ENCODE measurements around the gene VDAC2. TPM values are rescaled to one million over a fixed set of nuclear protein-coding genes. Genes with fewer than 3 reads are reported as not detected.
"Not testable (repeated sequence)": the region's sequence is repeated elsewhere in the genome, so short reads cannot be mapped to it uniquely, and the experiment has no call there.

Gene VDAC2
- total RNA-seq, 1 donor from 2014 or later = 178 TPM

DNA sequence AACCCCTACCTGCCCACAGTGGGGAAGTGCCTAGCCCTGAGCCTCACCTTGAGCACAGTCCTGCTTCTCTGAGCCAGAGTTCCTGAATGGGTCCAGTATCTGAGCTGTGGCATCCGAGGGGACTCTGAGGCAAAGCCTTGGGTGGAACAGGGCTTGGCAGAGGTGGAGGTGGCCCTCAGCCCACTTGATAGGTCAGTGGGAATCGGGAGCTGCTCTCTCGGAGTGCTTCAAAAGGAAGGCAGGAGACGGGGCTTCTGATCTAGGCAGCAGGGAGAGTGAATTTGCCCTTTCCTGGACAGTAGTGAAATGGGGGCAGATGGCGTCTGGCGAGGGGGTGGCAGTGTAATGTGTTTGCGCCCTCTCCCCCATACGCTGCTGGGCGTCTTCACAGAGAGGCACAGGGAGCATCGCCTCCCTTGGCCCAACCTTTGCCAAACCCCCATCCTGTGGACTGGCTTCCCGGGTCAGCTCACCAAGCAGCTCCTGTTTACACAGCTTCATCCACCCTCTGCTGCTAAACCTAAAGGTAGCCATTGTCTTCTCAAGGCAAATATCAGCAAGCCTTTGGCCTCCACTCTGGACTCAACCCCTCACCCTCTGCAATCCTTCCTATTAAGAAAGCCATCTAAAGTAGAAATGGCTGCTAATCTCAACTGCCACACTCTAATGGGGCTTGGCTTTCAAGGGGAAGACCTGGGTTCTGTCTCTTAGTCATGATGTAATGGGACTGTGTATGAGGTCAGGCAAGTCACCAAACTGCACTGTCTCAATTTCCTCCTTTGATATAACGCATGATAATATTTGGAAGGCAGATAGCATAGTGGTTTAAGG is 21.1 kb upstream of the VDAC2 start:
- H3K9me3 Mint-ChIP-seq (ENCODE audit: unreplicated experiment) = no peaks in the 10 kb centered on the region
- H3K36me3 Mint-ChIP-seq (ENCODE audit: low read depth, unreplicated experiment) = no peaks in the 10 kb centered on the region
- TF ChIP-seq, protein P1, sequence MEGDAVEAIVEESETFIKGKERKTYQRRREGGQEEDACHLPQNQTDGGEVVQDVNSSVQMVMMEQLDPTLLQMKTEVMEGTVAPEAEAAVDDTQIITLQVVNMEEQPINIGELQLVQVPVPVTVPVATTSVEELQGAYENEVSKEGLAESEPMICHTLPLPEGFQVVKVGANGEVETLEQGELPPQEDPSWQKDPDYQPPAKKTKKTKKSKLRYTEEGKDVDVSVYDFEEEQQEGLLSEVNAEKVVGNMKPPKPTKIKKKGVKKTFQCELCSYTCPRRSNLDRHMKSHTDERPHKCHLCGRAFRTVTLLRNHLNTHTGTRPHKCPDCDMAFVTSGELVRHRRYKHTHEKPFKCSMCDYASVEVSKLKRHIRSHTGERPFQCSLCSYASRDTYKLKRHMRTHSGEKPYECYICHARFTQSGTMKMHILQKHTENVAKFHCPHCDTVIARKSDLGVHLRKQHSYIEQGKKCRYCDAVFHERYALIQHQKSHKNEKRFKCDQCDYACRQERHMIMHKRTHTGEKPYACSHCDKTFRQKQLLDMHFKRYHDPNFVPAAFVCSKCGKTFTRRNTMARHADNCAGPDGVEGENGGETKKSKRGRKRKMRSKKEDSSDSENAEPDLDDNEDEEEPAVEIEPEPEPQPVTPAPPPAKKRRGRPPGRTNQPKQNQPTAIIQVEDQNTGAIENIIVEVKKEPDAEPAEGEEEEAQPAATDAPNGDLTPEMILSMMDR (IDR thresholded peaks at IDR 0.05; ENCODE audit: unreplicated experiment) = no peak
- H3K27ac Mint-ChIP-seq (ENCODE audit: unreplicated experiment) = no peak overlapping the region
- H3K27me3 Mint-ChIP-seq (ENCODE audit: unreplicated experiment) = no peaks in the 10 kb centered on the region
- H3K4me1 Mint-ChIP-seq (ENCODE audit: unreplicated experiment) = no peaks in the 10 kb centered on the region
- H3K4me3 Mint-ChIP-seq (ENCODE audit: unreplicated experiment) = no peak overlapping the region
- DNase-seq (ENCODE audit: low spot score) = no peak

DNA sequence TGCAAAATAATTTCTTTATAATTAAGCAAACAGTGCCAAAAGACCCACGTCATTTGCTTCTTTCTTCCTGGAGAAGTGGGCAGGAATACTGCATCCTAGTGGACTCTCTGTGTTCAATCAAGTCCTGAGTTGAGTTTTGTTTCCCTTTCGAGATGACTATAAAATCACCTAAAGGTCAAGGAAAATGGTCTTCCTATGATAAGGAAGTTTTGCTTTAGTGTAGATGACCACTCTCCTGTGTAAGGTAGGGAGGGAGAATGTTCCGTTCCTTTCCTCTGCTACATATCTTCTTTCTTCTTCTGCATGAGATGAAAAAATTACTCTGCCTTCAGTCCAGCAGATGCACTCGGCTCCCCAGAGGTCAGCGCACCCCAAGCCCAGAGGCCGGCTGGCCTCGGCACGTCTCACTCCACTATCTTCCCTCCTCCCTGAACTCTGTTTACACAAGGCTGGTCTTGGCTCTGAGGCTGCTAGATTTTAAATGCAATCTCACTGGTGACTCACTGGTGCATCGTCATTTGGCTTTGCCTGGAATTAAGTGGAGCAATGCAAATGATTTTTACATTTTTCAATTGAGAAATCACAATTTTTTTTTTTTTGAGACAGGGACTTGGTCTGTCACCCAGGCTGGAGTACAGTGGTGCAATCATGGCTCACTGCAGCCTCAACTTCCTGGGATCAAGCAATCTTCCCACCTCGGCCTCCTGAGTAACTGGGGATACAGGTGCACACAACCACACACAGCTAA is 18.6 kb upstream of the VDAC2 start:
- Mint-ChIP-seq H3K36me3 (ENCODE audit: low read depth, unreplicated experiment) (no peaks in the 10 kb centered on the region), H3K9me3 (ENCODE audit: unreplicated experiment) (no peaks in the 10 kb centered on the region), H3K4me3 (ENCODE audit: unreplicated experiment) (no peak overlapping the region), H3K4me1 (ENCODE audit: unreplicated experiment) (peaks cover 6% of the 10 kb centered on the region), H3K27me3 (ENCODE audit: unreplicated experiment) (no peaks in the 10 kb centered on the region), H3K27ac (ENCODE audit: unreplicated experiment) (no peak overlapping the region)
- TF ChIP-seq, protein P1 (IDR thresholded peaks at IDR 0.05; ENCODE audit: unreplicated experiment) = no peak
- no peak for DNase-seq (ENCODE audit: low spot score)

DNA sequence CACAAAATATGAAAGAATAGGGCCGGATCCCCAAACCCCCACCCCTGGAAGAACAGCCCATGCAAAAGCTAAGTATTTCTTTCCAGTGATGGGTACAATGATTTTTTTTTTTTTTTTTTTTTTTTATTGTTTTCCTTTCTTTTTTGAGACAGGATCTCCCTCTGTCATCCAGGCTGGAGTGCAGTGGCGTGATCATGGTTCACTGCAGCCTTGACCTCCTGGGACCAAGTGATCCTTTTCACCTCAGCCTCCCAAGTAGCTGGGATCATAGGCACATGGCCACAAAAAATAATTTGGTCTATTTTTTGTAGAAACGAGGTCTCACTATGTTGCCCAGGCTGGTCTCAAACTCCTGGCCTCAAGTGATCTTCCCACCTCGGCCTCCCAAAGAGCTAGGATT is 16.0 kb upstream of the VDAC2 start:
- H3K27me3 Mint-ChIP-seq (ENCODE audit: unreplicated experiment); DNase-seq (ENCODE audit: low spot score); H3K4me3 Mint-ChIP-seq (ENCODE audit: unreplicated experiment); H3K27ac Mint-ChIP-seq (ENCODE audit: unreplicated experiment); H3K9me3 Mint-ChIP-seq (ENCODE audit: unreplicated experiment); H3K36me3 Mint-ChIP-seq (ENCODE audit: low read depth, unreplicated experiment); H3K4me1 Mint-ChIP-seq (ENCODE audit: unreplicated experiment): not testable (repeated sequence)

DNA sequence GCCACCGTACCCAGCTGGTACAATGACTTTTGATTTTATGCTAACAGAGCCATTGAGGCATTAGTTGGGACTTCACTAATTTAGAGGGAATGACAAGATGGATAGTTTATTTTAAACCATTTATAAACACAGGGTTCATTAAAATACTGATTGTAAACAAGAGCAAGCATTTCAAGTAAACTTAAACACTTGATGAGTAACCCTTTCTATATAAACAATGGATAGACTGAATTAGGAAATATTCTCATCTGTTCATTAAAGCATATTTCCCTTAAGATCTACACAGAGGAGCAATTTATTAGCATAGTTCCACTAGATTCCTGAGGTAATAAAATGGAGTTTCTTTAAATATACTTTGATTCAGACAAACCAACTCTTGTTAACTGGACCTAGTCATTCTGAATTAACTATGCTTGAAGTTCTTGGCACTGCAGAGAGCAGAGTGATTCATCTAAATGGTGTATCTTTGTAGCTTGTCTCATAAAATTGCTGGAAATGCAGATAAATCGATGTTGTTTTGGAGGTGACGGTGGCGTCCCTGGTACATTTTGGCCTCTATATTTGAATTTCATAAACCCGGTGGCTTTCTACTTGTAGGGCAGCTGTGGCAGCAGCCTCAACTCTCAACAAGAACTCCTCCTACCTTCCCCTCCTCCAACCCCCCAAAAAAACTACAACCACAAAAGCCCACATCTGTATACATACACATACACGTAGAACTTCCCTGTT is 15.4 kb upstream of the VDAC2 start:
- Mint-ChIP-seq H3K27me3 (ENCODE audit: unreplicated experiment) (peaks cover 2% of the 10 kb centered on the region), H3K4me3 (ENCODE audit: unreplicated experiment) (no peak overlapping the region), H3K36me3 (ENCODE audit: low read depth, unreplicated experiment) (no peaks in the 10 kb centered on the region), H3K27ac (ENCODE audit: unreplicated experiment) (no peak overlapping the region), H3K4me1 (ENCODE audit: unreplicated experiment) (peaks cover 6% of the 10 kb centered on the region), H3K9me3 (ENCODE audit: unreplicated experiment) (no peaks in the 10 kb centered on the region)
- DNase-seq (ENCODE audit: low spot score) = no peak
- TF ChIP-seq, protein P1 (IDR thresholded peaks at IDR 0.05; ENCODE audit: unreplicated experiment) = no peak

DNA sequence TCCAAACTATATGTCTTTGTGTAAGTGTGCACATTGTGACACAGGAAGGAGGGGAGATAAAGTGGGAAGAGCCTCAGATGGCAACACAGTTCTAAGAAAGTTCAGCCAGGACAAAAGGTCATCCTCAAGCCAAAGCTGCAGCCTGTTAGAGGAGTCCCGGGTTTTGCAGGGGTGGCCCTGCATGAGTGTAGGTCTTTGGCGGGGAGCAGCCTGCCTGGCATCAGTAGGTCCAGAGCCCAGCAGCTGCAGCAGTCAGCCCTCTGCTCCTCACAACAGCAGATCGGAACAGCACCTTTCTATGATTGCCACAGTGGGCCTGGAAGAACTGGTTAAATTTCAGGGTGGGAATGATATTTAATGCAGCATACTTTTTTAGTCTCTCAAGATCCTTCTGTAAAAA is 13.5 kb upstream of the VDAC2 start:
- Mint-ChIP-seq H3K4me1 (ENCODE audit: unreplicated experiment) (peaks cover 6% of the 10 kb centered on the region), H3K27me3 (ENCODE audit: unreplicated experiment) (peaks cover 2% of the 10 kb centered on the region), H3K27ac (ENCODE audit: unreplicated experiment) (no peak overlapping the region), H3K36me3 (ENCODE audit: low read depth, unreplicated experiment) (no peaks in the 10 kb centered on the region), H3K4me3 (ENCODE audit: unreplicated experiment) (no peak overlapping the region), H3K9me3 (ENCODE audit: unreplicated experiment) (no peaks in the 10 kb centered on the region)
- TF ChIP-seq, protein P1 (IDR thresholded peaks at IDR 0.05; ENCODE audit: unreplicated experiment) = no peak
- DNase-seq (ENCODE audit: low spot score) = no peak

All from endothelial cell (in vitro differentiated cells).